ENCODE measurements around the gene NPEPPS. TPM values are rescaled to one million over a fixed set of nuclear protein-coding genes. Genes with fewer than 3 reads are reported as not detected.

The NPEPPS gene
- total and polyA plus RNA-seq, 4 experiments from 2014 or later: 35.2 to 131 (median 83.9) TPM

DNA sequence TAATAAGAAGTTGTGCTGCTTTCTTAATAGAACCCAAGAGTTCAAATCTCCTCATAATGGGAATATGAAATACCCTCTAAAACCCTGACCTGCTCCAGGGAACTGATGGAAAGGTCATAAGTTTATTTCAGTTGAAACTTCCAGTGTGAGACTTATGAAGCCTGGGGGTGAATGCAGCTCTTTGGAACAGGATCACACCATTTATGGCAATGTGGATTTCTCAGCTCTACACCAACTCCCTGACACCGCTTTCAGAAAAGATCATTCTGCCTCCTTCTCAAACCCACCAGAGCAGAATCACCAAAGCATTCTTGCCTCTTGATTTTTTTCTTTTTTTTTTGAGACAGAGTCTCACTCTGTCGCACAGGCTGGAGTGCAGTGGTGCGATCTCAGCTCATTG, 102.1 kb downstream of the NPEPPS start:
- H3K36me3 Mint-ChIP-seq: peaks cover 9 to 10% of the 10 kb centered on the region in 2 donors
- H3K9me3 Mint-ChIP-seq: no peaks in the 10 kb centered on the region
- ChIA-PET POLR2A (ENCODE audit: partially characterized antibody) (interaction anchor here (0.8 to 2.0 kb wide), 2 partner anchors 16 kb away, joined by 4 to 8 read pairs; partner anchors contain the start of gene KPNB1), CTCF (ENCODE audit: partially characterized antibody) (interaction anchor here (1.0 to 1.7 kb wide), 3 partner anchors 8 to 16 kb away, joined by 3 read pairs; no protein-coding TSS in a partner anchor)
- no peaks in the 10 kb centered on the region for H3K27me3 Mint-ChIP-seq
- H3K4me3 Mint-ChIP-seq: no peak overlapping the region
- DNase-seq: no peak
- peaks cover 7% of the 10 kb centered on the region for H3K4me1 ChIP-seq (ENCODE audit: insufficient read depth, low read length)
- H3K27ac ChIP-seq (ENCODE audit: low read depth, low read length): no peak overlapping the region
- H3K36me3 ChIP-seq (ENCODE audit: insufficient read depth, low read length): no peaks in the 10 kb centered on the region
- no peak overlapping the region for H3K4me3 ChIP-seq (ENCODE audit: low read length in 2 of 2)
- peaks cover 4 to 7% (median 5%) of the 10 kb centered on the region in 4 donors for H3K4me1 Mint-ChIP-seq
- intact Hi-C loops (cut with micrococcal nuclease): no loop called here
- H3K27me3 ChIP-seq (ENCODE audit: insufficient read depth, low read length): no peaks in the 10 kb centered on the region
- H3K9me3 ChIP-seq (ENCODE audit: control insufficient read depth in 1 of 2, low read length in 2 of 2): no peaks in the 10 kb centered on the region
- no peak overlapping the region for H3K27ac Mint-ChIP-seq

DNA sequence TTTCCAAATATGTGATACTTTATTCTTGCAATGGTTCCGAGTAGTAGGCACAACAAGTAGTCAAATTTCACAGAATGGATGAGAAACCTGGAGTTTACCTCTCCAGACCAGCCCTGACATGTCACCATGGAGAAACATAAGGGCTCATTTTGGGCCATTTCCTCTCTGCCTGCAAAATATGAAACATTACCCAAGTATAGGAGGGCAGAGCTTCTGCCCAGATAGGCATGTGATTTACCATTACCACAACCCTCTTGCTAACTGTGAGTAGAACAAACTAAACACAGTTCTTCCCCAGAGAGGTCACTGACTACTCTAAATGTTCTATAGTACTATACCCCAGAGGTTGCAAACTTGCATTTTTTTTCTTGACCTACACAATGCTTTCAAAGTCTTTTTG, 103.1 kb downstream of the NPEPPS start:
- H3K4me1 ChIP-seq (ENCODE audit: insufficient read depth, low read length): peaks cover 7% of the 10 kb centered on the region
- Mint-ChIP-seq H3K4me3 (no peak overlapping the region), H3K4me1 (peaks cover 4 to 7% (median 6%) of the 10 kb centered on the region in 4 donors), H3K27ac (no peak overlapping the region), H3K27me3 (no peaks in the 10 kb centered on the region), H3K36me3 (peaks cover 10 to 11% of the 10 kb centered on the region in 2 donors), H3K9me3 (no peaks in the 10 kb centered on the region)
- no peak overlapping the region for H3K4me3 ChIP-seq (ENCODE audit: low read length in 2 of 2)
- ChIA-PET POLR2A (ENCODE audit: partially characterized antibody) (interaction anchor here (2.0 kb wide), 1 partner anchor 15 kb away, joined by 8 read pairs; the partner anchor contains the start of gene KPNB1), CTCF (ENCODE audit: partially characterized antibody) (no interaction called here)
- H3K36me3 ChIP-seq (ENCODE audit: insufficient read depth, low read length): no peaks in the 10 kb centered on the region
- no peaks in the 10 kb centered on the region for H3K27me3 ChIP-seq (ENCODE audit: insufficient read depth, low read length)
- no peaks in the 10 kb centered on the region for H3K9me3 ChIP-seq (ENCODE audit: control insufficient read depth in 1 of 2, low read length in 2 of 2)
- H3K27ac ChIP-seq (ENCODE audit: low read depth, low read length): no peak overlapping the region
- intact Hi-C loops (cut with micrococcal nuclease): no loop called here
- DNase-seq: no peak

DNA sequence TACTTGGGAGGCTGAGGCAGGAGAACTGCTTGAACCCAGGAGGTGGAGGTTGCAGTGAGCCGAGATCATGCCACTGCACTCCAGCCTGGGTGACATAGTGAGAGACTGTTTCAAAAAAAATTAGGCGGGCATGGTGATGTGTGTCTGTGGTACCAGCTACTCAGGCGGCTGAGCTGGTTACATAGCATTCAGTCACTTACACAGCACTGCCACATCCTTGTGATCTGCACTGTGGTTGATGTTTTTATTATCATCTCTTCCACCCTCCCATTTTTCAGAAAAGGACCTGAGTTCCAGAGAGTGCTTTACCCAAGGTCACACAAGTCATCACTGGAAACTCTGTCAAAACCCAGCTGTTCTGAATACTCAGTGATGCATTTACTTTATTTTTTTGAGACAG, 104.0 kb downstream of the NPEPPS start:
- H3K27me3 Mint-ChIP-seq: no peaks in the 10 kb centered on the region
- peaks cover 9 to 10% of the 10 kb centered on the region in 2 donors for H3K36me3 Mint-ChIP-seq
- Histone ChIP-seq H3K4me1 (ENCODE audit: insufficient read depth, low read length) (peaks cover 7% of the 10 kb centered on the region), H3K27ac (ENCODE audit: low read depth, low read length) (no peak overlapping the region), H3K4me3 (ENCODE audit: low read length in 2 of 2) (no peak overlapping the region), H3K9me3 (ENCODE audit: control insufficient read depth in 1 of 2, low read length in 2 of 2) (no peaks in the 10 kb centered on the region), H3K36me3 (ENCODE audit: insufficient read depth, low read length) (no peaks in the 10 kb centered on the region), H3K27me3 (ENCODE audit: insufficient read depth, low read length) (no peaks in the 10 kb centered on the region)
- no peak overlapping the region for H3K4me3 Mint-ChIP-seq
- H3K9me3 Mint-ChIP-seq: no peaks in the 10 kb centered on the region
- H3K4me1 Mint-ChIP-seq: peaks cover 4 to 7% (median 6%) of the 10 kb centered on the region in 4 donors
- intact Hi-C loops (cut with micrococcal nuclease): no loop called here
- H3K27ac Mint-ChIP-seq: no peak overlapping the region
- CTCF ChIA-PET (ENCODE audit: partially characterized antibody): interaction anchor here (0.6 kb wide), 1 partner anchor 19 kb away, joined by 3 read pairs; no protein-coding TSS in a partner anchor
- no peak for DNase-seq
- POLR2A ChIA-PET (ENCODE audit: partially characterized antibody): interaction anchor here (1.4 to 2.0 kb wide), 2 partner anchors 14 kb away, joined by 4 to 8 read pairs; partner anchors contain the start of gene KPNB1

DNA sequence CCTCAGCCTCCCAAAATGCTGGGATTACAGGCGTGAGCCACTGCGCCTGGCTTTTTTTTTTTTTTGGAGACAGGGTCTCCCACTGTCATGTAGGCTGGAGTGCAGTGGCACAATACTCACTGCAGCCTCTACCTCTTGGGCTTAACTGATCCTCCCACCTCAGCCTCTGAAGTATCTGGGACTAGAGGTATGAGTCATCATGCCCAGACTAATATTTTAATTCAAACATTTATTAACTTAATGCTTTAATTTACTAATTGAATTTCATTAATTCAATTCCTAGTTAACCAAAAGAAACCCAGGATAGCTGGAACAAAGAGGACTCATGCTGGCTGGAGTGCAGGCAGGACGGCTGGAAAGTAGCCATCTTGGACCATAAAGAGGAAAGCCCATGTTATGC, 104.8 kb downstream of the NPEPPS start:
- Histone ChIP-seq H3K27ac (ENCODE audit: low read depth, low read length) (no peak overlapping the region), H3K27me3 (ENCODE audit: insufficient read depth, low read length) (no peaks in the 10 kb centered on the region), H3K4me3 (ENCODE audit: low read length in 2 of 2) (no peak overlapping the region), H3K9me3 (ENCODE audit: control insufficient read depth in 1 of 2, low read length in 2 of 2) (no peaks in the 10 kb centered on the region), H3K4me1 (ENCODE audit: insufficient read depth, low read length) (peaks cover 7% of the 10 kb centered on the region), H3K36me3 (ENCODE audit: insufficient read depth, low read length) (no peaks in the 10 kb centered on the region)
- Mint-ChIP-seq H3K9me3 (no peaks in the 10 kb centered on the region), H3K4me3 (no peak overlapping the region), H3K36me3 (peaks cover 9 to 10% of the 10 kb centered on the region in 2 donors), H3K4me1 (peaks cover 4 to 7% (median 6%) of the 10 kb centered on the region in 4 donors), H3K27me3 (no peaks in the 10 kb centered on the region), H3K27ac (no peak overlapping the region)
- CTCF ChIA-PET (ENCODE audit: partially characterized antibody): interaction anchor here (0.9 kb wide), 1 partner anchor 20 kb away, joined by 3 read pairs; no protein-coding TSS in a partner anchor
- POLR2A ChIA-PET (ENCODE audit: partially characterized antibody): interaction anchor here (0.8 to 1.4 kb wide), 2 partner anchors 14 to 102 kb away, joined by 3 to 4 read pairs; partner anchors contain the start of gene KPNB1
- intact Hi-C loops (cut with micrococcal nuclease): no loop called here
- no peak for DNase-seq

DNA sequence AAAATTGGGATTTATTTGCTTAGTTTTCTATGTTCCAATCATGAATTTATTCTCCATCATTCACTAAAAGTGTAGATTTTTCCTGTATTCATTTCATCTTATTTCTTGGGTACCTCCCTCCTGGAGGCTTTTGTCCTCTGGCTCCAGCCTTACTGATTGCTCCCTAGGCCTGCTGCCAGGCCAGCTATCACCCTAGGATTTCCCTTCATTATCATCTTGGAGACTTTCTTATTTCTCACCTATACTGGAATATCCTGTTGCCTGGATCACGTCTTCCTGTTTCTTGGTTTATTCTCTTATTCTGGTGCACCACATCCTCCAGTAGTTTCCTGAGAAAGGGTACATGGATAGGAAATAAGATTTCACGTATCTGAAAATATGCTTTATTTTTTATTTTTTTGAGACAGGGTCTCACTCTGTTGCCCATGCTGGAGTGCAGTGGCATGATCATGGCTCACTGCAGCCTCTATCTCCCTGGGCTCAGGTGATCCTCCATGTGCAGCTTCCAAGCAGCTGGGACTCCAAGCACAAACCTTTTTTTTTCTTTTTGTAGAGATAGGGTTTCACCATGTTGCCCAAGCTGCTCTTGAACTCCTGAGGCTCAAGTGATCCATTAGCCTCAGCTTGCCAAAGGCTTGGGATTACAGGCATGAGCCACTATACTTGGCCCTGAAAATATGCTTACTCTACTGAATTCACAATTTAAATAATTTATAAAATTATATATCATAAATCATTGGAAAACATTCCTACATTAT, 105.5 kb downstream of the NPEPPS start:
- POLR2A ChIA-PET (ENCODE audit: partially characterized antibody): interaction anchor here (0.8 to 1.4 kb wide), 2 partner anchors 13 to 101 kb away, joined by 3 to 4 read pairs; partner anchors contain the start of gene KPNB1
- Mint-ChIP-seq H3K27ac (peak overlapping the region in 2 of 7 donors; percentile 42 to 83), H3K4me1 (peaks cover 4 to 7% (median 6%) of the 10 kb centered on the region in 4 donors)

DNA sequence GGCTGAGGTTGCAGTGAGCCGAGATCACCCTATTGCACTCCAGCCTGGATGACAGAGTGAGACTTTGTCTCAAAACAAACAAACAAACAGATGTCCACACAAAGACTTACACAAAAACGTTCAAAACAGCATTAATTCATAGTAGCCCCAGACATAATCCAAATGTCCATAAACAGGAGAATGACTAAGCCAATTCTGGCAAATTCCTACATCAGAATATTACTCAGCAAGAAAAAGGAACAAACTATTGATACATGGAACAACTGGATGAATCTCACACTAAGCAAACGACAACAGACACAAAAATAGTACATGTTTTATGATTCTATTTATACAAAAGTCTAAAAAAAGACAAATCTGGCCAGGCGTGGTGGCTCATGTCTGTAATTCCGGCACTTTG, 108.0 kb downstream of the NPEPPS start:
- H3K4me1 Mint-ChIP-seq: peaks cover 4 to 7% (median 6%) of the 10 kb centered on the region in 4 donors
- intact Hi-C loops (cut with micrococcal nuclease): no loop called here
- Histone ChIP-seq H3K27ac (ENCODE audit: low read depth, low read length) (no peak overlapping the region), H3K4me1 (ENCODE audit: insufficient read depth, low read length) (peaks cover 7% of the 10 kb centered on the region), H3K4me3 (ENCODE audit: low read length in 2 of 2) (no peak overlapping the region), H3K36me3 (ENCODE audit: insufficient read depth, low read length) (no peaks in the 10 kb centered on the region), H3K9me3 (ENCODE audit: control insufficient read depth in 1 of 2, low read length in 2 of 2) (no peaks in the 10 kb centered on the region), H3K27me3 (ENCODE audit: insufficient read depth, low read length) (no peaks in the 10 kb centered on the region)
- DNase-seq: no peak
- peaks cover 6 to 7% of the 10 kb centered on the region in 2 donors for H3K36me3 Mint-ChIP-seq
- no peaks in the 10 kb centered on the region for H3K27me3 Mint-ChIP-seq
- ChIA-PET POLR2A (ENCODE audit: partially characterized antibody) (no interaction called here), CTCF (ENCODE audit: partially characterized antibody) (no interaction called here)
- H3K27ac Mint-ChIP-seq: no peak overlapping the region
- H3K4me3 Mint-ChIP-seq: no peak overlapping the region
- H3K9me3 Mint-ChIP-seq: no peaks in the 10 kb centered on the region

More for the DNA sequence above, 105.5 kb downstream of the NPEPPS start:
- no peak overlapping the region for H3K4me3 ChIP-seq (ENCODE audit: low read length in 2 of 2)
- no peak for DNase-seq
- H3K9me3 ChIP-seq (ENCODE audit: control insufficient read depth in 1 of 2, low read length in 2 of 2): no peaks in the 10 kb centered on the region
- no peaks in the 10 kb centered on the region for H3K9me3 Mint-ChIP-seq
- no peak overlapping the region for H3K27ac ChIP-seq (ENCODE audit: low read depth, low read length)
- intact Hi-C loops (cut with micrococcal nuclease): no loop called here
- H3K36me3 ChIP-seq (ENCODE audit: insufficient read depth, low read length): no peaks in the 10 kb centered on the region
- no peaks in the 10 kb centered on the region for H3K27me3 ChIP-seq (ENCODE audit: insufficient read depth, low read length)
- peaks cover 7% of the 10 kb centered on the region in 2 donors for H3K36me3 Mint-ChIP-seq
- no peaks in the 10 kb centered on the region for H3K27me3 Mint-ChIP-seq
- peaks cover 7% of the 10 kb centered on the region for H3K4me1 ChIP-seq (ENCODE audit: insufficient read depth, low read length)
- H3K4me3 Mint-ChIP-seq: peak overlapping the region in 3 of 8 donors; percentile 17 to 40 (median 20)
- CTCF ChIA-PET (ENCODE audit: partially characterized antibody): interaction anchor here (0.6 to 0.9 kb wide), 2 partner anchors 21 to 34 kb away, joined by 3 to 4 read pairs; no protein-coding TSS in a partner anchor

DNA sequence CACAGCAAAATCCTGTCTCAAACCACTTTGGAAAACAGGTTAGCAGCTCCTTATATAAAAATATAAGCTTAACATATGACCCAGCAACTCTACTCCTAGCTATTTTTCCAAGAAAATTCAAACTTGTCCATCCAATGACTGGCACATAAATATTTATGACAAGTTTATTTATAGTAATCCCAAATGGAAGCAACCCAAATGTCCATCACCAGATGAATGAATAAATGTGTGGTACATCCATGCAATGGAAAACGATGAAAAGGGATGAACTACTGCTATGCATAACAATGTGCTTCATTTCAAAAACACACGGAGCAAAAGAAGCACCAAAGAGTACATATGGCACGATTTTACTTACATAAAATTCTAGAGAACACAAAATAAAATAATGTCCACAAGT, 109.2 kb downstream of the NPEPPS start:
- no peak for DNase-seq
- H3K4me3 ChIP-seq (ENCODE audit: low read length in 2 of 2): no peak overlapping the region
- peaks cover 4% of the 10 kb centered on the region in 2 donors for H3K36me3 Mint-ChIP-seq
- H3K27me3 ChIP-seq (ENCODE audit: insufficient read depth, low read length): no peaks in the 10 kb centered on the region
- no peaks in the 10 kb centered on the region for H3K9me3 ChIP-seq (ENCODE audit: control insufficient read depth in 1 of 2, low read length in 2 of 2)
- intact Hi-C loops (cut with micrococcal nuclease): no loop called here
- H3K27ac Mint-ChIP-seq: no peak overlapping the region
- H3K4me3 Mint-ChIP-seq: no peak overlapping the region
- H3K4me1 ChIP-seq (ENCODE audit: insufficient read depth, low read length): peaks cover 7% of the 10 kb centered on the region
- no peak overlapping the region for H3K27ac ChIP-seq (ENCODE audit: low read depth, low read length)
- no peaks in the 10 kb centered on the region for H3K27me3 Mint-ChIP-seq
- POLR2A ChIA-PET (ENCODE audit: partially characterized antibody): no interaction called here
- no peaks in the 10 kb centered on the region for H3K9me3 Mint-ChIP-seq
- no peaks in the 10 kb centered on the region for H3K36me3 ChIP-seq (ENCODE audit: insufficient read depth, low read length)
- CTCF ChIA-PET (ENCODE audit: partially characterized antibody): no interaction called here
- peaks cover 6 to 11% (median 9%) of the 10 kb centered on the region in 4 donors for H3K4me1 Mint-ChIP-seq
